GM23248 (cell line): ENCODE measurements around the gene VPS4A.

Source experiments
- EZH2 ChIP-seq: fragments of 200-600 bp; sonication (generic); IDR thresholded peaks from 2 replicates; pipeline ENCODE4 v1.6.1; 2018; ENCODE audit warnings: antibody characterized with exemption, mild to moderate bottlenecking; ENCODE audit not compliant: insufficient read depth, poor library complexity, severe bottlenecking
- EZH2phosphoT487 ChIP-seq: fragments of 200-600 bp; sonication (generic); IDR thresholded peaks from 2 replicates; pipeline ENCODE4 v1.6.1; 2018; ENCODE audit warnings: antibody characterized with exemption, moderate library complexity, mild to moderate bottlenecking, low read depth; ENCODE audit not compliant: insufficient read depth

DNA sequence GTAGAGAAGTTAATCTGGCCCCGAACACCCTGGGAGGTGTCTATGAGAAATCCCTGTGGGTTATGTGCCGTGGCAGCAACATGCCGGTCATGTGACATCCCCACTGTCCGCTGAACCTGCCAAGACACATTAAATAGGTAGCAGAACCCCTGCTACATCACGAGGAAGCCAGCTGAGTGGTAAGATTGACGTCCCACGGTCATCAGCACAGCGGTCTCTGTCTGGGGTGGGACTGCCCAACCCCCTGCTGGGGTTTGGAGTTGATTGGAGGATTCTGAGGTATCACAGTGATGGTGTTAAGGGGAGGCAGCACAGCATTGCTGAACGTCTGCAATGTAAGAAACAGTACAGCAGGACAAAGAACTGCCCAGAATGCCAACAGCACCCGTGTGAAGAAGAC, 38.4 kb downstream of the VPS4A start:
- TF ChIP-seq EZH2 (no peak), EZH2phosphoT487 (no peak)
